GM18909 (cell line): ENCODE data around the gene OPTN.
"Not testable (repeated sequence)": the region's sequence is repeated elsewhere in the genome, so short reads cannot be mapped to it uniquely, and the experiment has no call there.

Source experiments
- ATAC-seq: cut with Tn5 transposase; IDR thresholded peaks from one replicate; pipeline ENCODE4 v1.9.1; 2021; ENCODE audit warnings: mild to moderate bottlenecking; ENCODE audit not compliant: unreplicated experiment, poor library complexity

The OPTN gene

GRCh38 chr10:13099666-13100348 lies at the start of gene OPTN:
OPTN (plus strand) TSS chr10:13100163; CDS start chr10:13109123, 8,960 bp downstream.
- ATAC-seq = peak; percentile 74

GRCh38 chr10:13051126-13051694 lies 48.8 kb upstream of the OPTN start:
- ATAC-seq = no peak

GRCh38 chr10:13053208-13053607 lies 46.8 kb upstream of the OPTN start:
- ATAC-seq = not testable (repeated sequence)

GRCh38 chr10:13053794-13054462 lies 46.0 kb upstream of the OPTN start:
- ATAC-seq = no peak

- ATAC-seq = no peak
Measured at GRCh38 chr10:13054844-13055243, 45.1 kb upstream of the OPTN start.

- ATAC-seq = no peak
Measured at GRCh38 chr10:13056456-13057077, 43.4 kb upstream of the OPTN start.

- ATAC-seq = no peak
Measured at GRCh38 chr10:13062803-13063202, 37.2 kb upstream of the OPTN start.

- no peak for ATAC-seq
Measured at GRCh38 chr10:13066527-13066926, 33.4 kb upstream of the OPTN start.

- no peak for ATAC-seq
Measured at GRCh38 chr10:13067431-13067830, 32.5 kb upstream of the OPTN start.

GRCh38 chr10:13068071-13068470 lies 31.9 kb upstream of the OPTN start:
- ATAC-seq = no peak

- ATAC-seq = no peak
Measured at GRCh38 chr10:13068484-13068883, 31.5 kb upstream of the OPTN start.

- ATAC-seq = no peak
Measured at GRCh38 chr10:13072339-13072738, 27.6 kb upstream of the OPTN start.

- ATAC-seq = no peak
Measured at GRCh38 chr10:13074563-13075451, 25.2 kb upstream of the OPTN start.

- ATAC-seq = no peak
Measured at GRCh38 chr10:13078912-13079775, 20.8 kb upstream of the OPTN start.

GRCh38 chr10:13079776-13080050 lies 20.2 kb upstream of the OPTN start:
- no peak for ATAC-seq

GRCh38 chr10:13080643-13081042 lies 19.3 kb upstream of the OPTN start:
- no peak for ATAC-seq

- ATAC-seq = not testable (repeated sequence)
Measured at GRCh38 chr10:13083700-13084099, 16.3 kb upstream of the OPTN start.

GRCh38 chr10:13086056-13086455 lies 13.9 kb upstream of the OPTN start:
- no peak for ATAC-seq

- ATAC-seq = no peak
Measured at GRCh38 chr10:13087601-13087985, 12.4 kb upstream of the OPTN start.
